Activated CD8-positive, alpha-beta memory T cell treated with anti-CD3 and anti-CD28 coated beads, Interleukin-2, amount 50 U/mL, for 4 hours (primary cell): Measurements from ENCODE around the gene MIGA1.
"Not testable (repeated sequence)": the region's sequence is repeated elsewhere in the genome, so short reads cannot be mapped to it uniquely, and the experiment has no call there.

ENCODE experiments used
- DNase-seq: peaks from one replicate; pipeline ENCODE4 v3.0.0-alpha.2; 2020

MIGA1 gene

DNA sequence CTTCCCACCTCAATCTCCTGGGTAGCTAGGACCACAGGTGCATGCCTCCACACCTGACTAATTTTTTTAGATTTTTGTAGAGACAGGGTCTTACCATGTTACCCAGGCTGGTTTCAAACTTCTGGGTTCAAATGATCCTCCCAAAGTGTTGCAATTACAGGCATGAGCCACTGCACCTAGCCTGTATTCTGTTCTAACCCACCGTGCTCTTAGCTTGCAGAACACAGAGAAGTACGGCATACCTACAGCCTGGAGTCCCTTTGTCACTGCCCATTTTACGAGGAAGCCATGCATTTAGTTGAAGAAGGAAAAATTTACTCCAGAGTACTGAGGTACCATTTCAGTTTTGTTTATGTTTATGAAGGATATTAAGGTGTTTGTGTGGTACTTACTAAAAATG, 79.3 kb downstream of the MIGA1 start:
- no peak for DNase-seq

DNA sequence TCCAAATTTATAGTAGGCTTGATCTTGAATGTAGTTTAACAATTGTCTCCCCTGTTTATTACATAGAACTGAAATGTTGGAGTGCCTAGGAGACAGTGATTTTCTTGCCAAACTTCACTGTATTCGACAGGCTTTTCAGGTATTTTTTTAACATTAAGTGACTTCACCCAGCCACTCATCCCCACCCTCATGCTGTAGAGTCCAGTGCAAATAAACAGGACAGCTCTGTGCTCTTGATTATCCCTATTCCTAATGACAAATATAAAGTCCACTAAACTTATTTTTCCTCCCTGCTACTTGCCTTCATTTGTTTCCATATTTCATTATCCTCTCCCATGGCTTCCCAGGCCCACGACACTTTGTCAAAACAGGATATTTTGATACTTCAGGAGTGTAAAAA, 79.8 kb downstream of the MIGA1 start:
- DNase-seq: no peak

DNA sequence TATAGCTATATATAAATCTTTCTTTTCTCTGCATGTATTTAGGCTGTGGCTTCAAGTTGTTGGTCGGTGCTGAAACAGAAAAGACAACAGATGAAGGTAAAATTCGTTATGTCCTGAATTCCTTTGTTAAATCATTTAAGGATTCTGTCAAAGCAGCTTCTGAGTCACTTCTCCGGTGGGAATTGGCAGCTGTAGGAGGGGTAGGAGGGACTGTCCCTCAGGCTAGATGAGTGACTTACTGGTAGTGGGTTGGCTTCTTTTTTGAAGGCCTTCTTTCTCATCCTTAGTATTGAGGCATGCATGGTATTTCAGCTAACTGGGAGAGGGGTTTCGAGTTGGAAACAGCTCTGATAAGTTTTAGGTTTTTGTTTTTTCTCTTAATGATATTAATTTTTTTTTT, 86.8 kb downstream of the MIGA1 start:
- no peak for DNase-seq

DNA sequence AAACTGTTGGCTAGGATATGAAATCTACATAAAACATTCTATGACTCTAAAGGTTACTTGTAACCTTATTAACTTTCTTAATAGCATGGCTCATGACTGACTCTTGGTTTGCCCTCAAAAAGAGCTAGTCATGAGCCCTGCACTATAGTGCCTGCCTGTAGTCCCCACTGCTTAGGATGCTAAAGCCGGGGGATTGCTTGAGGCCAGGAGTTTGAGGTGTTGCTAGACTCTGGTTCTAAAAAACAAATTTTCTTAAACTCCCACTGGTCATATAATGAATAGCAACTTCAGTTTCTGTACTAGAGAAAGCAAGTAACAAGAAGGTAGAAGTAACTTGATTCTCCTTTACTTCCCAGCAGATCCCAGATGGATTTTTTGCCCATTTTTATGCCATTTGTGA, 93.2 kb downstream of the MIGA1 start:
- DNase-seq: no peak

DNA sequence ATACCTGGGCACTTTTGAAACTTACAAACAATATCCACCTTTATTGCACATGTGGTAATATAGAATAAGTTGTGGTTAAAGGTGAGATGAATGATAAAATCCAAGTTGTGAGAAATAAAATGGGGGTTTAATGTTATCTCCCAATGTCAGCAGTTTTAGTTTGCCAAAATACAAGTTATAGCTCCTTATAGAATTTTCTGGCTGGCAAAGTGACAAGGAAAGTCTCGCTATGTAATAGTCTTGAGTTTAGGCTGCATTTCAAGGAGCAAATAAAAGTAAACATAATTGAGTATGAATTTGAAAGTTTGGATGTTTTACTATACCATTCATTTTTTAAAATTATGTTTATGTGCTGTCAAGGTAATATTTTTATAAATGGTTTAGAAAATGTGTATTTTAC, 94.0 kb downstream of the MIGA1 start:
- DNase-seq: no peak

DNA sequence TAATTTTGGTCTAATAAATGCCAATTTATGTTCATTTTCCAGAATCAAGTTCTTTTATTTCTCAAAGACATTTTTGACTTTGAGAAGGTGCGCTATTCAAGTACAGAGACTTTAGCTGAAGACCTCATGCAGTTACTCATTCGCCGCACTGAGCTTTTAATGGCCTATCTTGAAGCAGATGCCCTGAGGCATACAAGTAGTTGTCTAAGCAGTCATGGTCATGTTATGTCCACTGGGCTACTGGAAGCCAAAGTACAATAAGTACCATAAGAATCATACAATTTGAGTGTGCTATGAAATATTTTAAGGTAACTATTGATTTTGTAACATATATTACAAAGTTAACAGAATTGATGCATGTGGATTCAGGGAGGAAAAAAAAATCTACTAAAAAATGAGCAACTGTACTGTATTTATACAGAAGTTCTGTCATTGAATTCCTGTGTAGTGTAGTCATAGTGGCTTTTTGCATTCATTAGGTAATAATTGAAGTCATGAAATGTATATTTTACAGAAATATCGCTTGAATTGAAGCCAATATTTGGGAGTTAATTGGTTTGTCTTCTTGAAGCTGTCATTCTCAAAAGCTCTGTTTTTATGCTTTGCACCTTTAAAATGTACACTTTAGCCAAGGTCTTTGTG, 95.5 kb downstream of the MIGA1 start:
- no peak for DNase-seq

DNA sequence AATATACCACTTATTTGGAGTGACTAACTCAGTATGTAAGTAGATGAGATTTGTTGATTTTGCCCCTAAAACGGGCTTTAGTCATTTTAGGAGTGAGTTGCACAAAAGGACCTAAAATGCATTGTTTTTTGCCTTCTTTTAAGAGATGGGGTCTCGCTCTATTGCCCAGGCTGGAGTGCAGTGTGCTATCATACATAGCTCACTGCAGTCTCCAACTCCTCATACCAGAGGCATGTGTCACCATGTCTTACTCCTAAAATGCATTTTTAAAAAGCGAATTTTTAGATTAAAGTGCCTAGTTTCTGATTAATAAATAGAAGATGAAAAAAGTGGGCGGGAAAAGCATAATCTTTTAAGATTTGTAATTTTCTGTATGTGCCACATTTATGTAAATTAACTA, 97.4 kb downstream of the MIGA1 start:
- DNase-seq: no peak

DNA sequence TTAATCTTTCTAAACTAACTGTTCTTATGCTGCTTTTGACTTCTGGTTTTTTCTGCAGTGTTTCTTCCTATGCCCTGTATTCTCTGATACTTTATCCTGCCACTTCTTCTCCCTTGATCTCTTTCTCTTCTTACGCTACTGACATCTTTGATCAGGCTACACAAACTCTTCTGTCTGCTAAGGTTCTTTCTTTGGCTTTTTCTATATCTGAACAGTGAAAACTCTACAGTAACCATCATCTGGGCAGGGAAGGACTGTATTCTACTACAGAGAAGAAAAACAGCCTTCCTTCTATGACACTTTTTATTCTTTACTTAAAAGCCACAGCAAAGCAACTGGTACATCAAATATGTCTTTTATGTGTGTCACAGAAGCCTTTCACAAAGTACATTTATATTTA, 101.6 kb downstream of the MIGA1 start:
- no peak for DNase-seq

DNA sequence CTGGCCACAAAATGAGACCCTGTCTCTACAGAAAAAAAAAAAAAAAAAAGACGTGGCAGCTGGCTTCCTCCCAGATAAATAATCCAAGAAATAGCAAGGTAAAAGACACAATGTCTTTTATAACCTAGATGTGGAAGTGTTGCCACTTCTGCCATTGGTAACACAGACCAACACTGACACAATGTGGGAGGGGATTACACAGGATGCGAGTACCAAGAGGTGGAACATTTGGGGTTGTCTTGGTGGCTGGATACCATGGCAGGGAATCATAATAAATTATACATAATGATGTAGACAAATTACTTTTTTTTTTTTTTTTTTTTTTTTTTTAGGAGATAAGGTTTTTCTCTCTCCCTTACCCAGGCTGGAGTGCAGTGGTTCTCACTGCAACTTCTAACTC, 103.0 kb downstream of the MIGA1 start:
- no peak for DNase-seq

DNA sequence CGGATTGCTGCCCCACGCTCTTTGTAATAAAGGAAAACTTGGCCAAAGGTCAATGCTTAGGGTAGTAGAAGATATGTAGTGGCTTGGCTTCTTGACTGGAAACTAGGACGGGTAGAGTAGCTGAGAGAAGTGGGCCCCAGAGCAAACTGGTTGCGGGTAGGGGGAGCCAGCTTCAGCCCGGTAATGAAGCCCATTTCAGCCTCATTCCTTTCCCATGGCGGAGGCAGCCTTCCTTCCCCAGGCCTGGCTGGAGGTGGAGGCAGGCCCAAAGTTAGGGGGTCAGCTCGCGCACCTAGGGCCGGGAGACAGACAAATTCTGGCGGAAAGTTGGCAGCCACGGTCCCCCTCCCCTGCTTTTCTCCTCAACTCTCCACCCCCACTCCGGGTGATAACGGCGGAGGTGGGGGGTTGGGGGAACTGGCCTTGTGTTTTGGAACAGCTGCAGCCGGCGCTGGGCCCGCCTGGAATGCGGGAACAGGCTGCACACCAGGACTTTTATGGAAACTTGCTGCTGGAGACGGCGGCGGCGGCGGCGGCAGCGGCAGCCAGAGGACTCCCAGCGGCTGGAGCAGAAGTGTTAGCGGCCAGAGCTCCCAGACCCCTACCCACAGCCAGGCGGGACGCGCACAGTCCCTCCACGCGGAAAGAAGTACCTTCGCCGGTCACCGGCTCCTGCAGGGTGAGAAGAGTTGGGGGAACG, 108.8 kb downstream of the MIGA1 start, which contains the start of gene NEXN:
Gene NEXN, plus strand, starts transcription at position 544 of the 700 bp plus-strand sequence. CDS start 27,483 bp downstream, outside the sequence.
- no peak for DNase-seq

DNA sequence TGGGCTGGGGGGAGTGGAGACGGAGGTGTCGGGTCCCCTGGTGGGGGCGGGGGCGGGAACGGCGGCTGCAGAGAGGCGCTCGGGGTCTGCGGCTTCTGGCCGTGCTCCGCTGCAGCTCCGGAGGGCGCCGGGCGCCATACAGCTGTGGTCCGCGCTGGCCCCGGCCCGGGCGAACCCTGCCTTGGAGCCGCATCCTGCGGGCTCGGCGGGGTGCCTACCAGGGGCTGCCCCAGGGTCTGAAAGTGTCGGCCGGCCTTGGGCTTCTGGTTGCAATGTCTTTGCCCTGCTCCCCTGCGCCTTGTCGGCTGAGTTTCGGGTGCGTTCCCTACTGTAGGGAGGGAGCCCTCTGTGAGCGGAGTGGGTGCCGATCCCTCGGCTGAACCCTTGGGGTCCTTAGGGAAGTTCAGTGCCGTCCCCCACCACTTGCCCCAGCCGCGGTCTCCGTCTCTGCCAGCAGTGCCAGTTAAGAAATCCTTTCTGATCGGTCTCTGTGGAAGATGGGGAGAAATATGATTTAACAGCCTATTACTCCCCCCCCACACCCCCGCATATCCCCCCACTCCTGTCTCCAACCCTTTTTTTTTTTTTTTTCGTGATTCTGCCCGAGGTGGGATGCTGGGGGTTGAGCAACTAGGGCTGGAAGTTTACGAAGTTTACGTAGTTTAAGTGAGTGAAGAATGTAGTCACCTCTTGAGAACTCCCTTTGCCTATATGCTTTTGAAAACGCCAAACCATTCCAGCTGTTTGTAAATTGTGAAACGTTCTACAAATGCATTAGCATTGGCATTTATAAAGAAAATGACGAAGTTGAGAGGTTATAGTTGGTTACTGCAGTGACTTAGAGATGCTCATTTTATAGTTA, 109.6 kb downstream of the MIGA1 start:
- DNase-seq: peak; percentile 21

DNA sequence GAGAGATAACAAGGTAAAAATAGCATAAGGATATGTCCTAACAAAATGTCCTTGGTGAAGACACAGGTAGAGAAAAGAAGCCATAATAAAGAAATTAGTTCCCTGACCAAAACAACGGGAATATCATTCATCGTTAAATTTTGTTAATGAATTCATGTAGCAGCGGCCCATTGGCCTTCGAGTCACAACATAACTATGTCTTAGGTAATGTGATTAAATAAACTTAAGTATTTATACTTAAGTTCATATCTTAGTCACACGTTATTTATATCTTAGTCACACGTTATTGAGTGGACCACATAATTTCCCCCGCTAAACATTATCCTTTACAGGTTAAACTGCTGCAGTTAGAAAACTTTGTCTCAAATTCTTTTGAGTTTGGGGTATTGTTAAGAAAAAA, 110.2 kb downstream of the MIGA1 start:
- DNase-seq: no peak

DNA sequence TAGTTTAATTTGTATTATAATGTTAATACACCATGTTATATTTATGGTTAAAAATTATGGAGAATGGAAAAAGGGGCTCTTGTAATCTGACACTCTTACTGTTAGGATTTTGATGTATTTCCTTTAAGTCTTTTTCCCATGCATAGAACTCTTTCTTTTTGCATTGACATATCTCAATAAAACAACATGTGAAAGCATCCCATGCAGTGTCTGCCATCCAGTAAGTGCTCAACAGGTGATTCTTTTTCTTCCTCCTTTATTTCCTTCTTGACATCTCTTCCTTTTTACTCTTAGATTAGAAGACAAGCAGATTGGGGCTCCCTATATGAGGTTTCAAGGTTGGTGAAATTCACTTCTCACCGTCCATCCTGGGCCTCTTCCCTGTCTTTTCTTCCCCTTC, 111.8 kb downstream of the MIGA1 start:
- DNase-seq: no peak

DNA sequence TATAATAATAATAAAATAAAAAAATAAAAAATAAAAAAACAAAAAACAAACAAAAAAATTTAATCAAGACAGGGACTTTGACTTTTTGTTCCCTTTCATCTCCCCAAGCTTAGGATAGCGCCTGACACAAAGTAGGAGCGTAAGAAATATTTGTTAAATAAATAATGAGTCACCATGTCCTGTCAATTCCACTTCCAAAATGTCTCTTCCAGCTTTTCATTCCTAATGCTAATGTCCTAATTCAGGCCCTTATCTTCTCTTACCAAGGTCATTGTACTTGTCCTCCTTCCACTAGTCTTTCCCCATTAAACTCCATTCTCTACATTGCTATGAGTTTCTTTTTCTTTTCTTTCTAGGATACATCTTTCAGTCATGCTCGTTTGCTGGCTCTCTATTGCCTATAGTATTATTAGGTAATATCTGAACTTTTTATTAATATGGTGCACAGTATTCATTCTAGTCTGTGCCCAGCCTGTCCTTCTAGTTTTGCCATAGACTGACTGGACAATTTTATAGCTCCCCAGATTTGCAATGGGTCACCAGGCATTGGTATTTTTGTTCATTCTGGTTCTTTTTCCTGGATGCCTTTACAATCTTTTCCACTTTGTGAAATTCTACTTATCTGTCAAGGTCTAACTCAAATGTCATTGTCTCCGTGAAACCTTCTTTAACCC, 120.3 kb downstream of the MIGA1 start:
- DNase-seq: no peak

DNA sequence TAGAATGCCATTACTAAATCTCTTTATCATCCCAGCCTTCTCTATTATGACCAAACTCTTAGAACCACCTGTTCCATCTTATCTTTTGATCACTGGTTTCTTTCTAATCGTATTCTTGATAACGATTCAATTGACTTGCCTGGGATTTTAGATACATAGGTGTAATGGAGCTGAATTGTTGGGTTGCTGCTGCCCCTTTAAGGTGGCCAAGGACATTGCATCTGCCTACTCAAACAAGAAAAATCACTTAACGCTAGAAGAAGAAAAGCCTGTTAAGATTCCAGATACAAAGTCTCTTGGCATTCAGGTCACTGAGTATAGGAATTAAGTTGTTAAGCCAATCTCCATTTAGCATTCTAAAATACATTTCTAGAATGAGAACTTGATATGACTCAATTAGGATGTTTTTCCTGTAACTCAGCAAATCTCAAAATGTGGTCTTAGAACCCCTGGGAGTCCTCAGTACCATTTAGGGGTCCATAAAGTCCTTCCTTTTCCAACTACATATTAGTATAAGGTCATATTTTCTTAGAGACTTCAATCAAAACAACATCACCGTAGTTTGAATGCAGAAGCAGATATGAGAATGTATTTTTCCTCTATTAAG, 121.3 kb downstream of the MIGA1 start:
- DNase-seq: no peak

DNA sequence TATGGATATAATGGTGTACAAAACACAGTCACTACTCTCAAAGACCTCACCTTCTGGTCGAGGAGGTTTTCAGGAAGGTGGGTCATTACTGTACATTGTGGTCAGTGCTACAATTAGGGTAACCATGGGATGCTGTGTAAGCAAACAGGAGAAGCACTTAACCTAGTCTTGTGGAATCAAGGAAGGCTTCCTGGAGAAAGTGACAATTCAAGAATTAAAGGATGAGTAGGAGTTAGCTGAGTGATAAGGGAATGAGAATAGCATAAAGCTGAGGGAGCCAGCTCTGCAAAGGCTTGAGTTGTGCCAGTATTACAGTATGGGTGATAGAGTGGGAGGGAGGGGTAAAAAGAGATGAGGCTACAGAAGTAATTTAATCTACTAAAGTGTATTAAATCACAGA, 126.2 kb downstream of the MIGA1 start:
- no peak for DNase-seq

DNA sequence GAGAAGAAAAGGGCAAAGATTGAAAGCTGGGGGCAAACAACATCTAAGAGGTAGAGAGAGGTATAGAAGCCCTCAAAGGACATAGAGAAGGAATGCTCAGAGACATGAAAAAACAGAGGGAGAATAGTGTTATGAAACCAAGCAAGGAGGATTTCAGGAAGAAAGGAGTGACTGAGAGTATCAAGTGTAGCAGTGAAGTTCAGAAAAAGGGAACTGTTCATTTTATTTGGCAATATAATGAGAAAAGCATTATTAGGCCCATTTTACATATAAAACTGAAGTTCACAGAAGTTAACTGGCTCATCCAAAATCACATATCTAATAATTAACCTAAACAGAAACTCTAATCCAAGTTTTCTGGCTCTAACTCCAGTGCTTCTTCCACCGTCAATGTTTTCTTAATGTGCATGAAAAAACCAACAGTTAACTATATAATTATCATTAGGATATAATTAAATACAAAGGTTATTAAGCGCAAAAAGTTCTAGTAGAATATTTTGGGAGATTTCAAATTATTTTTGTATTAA, 126.6 kb downstream of the MIGA1 start:
- DNase-seq: no peak

DNA sequence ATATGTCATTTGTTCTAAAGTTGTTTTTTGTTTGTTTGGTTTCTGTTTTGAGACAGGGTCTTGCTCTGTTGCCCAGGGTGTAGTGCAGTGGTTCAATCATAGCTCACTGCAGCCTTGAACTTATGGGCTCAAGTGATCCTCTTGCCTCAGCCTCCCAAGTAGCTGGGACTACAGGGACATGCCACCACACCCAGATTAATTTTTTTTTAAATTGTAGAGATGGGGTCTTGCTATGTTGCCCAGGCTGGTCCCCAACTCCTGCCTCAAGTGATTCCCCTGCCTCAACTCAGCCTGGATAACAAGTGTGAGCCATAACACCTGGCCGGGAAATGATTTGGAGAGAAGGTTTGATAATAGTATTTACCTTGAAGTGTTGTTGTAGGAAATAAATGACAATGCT, 127.2 kb downstream of the MIGA1 start:
- DNase-seq: no peak

DNA sequence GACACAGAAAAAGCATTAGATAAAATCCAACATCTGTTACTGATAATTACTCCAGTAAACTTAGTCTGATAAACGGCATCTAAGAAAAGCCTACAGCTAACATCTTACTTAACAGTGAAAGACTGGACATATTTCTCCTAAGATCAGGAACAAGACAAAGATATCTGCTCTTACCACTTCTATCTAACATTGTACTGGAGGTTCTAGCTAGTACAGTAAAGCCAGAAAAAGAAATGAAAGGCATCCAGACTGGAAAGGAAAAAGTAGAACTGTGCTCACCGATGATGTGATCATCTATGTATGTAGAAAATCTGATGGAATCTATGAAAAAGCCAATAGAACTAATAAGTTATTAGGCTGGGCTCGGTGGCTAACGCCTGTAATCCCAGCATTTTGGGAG, 130.7 kb downstream of the MIGA1 start:
- DNase-seq: no peak

DNA sequence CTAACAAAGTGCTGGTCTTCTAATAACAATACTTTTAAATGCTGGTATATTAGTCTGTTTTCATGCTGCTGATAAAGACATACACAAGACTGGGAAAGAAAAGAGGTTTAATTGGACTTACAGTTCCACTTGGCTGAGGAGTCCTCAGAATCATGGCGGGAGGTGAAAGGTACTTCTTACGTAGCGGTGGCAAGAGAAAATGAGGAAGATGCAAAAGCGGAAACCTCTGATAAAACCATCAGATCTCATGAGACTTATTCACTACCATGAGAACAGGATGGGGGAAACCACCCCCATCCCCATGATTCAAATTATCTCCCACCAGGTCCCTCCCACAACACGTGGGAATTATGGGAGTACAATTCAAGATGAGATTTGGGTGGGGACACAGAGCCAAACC, 139.5 kb downstream of the MIGA1 start:
- DNase-seq: not testable (repeated sequence)

DNA sequence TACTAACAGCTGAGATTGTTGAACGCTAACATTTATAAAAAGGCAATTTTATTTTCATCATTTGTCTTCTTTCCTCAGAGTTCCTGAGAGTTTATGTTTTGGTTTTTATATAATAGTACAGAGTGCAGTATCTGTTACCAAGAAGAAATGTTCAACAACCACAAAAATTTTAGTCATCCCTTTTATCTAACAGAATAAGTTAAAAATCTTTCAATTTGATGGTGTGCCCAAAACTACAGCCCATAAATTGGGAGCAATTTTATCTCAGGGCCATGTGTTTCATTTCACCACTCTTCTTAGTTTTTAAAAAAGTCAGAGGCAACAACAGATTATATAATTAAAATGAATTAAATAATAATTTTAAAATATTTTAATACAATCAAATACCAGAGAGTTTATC, 146.1 kb downstream of the MIGA1 start:
- no peak for DNase-seq

DNA sequence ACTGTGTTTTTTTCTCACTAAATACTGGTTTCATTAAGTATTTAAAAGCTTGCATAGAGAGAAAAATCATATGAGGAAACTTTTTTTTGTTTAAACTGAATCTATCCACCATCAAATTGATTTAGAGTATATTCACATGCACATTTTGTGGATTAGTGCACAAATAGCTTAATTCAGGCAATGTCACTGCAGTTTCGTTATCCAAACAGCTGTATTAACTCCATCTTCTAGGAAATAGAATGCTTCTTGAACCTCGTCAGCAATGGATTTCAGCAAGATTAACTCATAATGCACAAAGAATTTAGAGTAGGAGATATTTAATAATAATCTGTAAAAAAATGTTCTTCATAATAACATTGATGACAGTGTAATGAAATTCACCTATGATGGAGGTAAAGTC, 146.5 kb downstream of the MIGA1 start:
- no peak for DNase-seq
